ENCODE data around the gene PALM.
"Not testable (repeated sequence)": the region's sequence is repeated elsewhere in the genome, so short reads cannot be mapped to it uniquely, and the experiment has no call there.

The PALM gene

DNA sequence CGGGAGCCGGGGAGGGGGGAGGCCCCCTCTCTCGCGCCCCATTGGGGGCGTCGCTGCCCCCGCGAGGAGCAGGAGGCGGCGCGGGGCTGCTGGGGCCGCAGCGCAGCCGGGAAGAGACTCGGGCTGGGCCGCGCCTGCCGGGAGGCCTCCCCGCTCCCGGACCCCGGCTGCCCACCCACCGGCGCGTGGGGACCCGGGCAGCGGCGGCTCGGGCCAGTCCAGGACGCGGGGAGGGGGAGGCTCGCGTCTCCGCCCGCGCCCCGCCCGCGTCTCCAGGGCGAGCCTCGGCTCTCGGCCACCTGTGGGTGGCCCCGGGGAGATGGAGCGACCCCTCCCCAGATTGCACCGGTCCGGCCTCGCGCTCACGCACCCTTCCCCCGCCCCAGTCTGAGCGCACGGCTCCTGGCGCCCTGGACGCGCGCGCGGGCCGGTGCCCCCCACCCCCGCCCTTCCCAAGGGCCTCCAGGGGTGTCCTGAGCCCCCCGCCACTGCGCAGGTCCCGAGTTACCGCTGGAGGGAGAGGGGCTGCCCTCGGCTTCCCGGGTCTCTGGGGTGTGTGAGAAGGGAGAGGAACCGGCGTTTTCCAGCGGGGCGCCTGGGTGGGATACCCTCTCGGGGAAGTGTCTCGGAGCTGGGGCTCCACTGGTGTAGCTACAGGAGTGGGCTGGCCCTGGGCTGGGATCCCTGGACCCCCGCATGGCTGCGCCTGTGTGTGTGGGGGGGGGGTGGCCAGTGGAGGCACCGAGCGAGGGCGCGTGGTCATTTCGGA is 645 bp downstream of the PALM start:
- DNase-seq, result no peak

DNA sequence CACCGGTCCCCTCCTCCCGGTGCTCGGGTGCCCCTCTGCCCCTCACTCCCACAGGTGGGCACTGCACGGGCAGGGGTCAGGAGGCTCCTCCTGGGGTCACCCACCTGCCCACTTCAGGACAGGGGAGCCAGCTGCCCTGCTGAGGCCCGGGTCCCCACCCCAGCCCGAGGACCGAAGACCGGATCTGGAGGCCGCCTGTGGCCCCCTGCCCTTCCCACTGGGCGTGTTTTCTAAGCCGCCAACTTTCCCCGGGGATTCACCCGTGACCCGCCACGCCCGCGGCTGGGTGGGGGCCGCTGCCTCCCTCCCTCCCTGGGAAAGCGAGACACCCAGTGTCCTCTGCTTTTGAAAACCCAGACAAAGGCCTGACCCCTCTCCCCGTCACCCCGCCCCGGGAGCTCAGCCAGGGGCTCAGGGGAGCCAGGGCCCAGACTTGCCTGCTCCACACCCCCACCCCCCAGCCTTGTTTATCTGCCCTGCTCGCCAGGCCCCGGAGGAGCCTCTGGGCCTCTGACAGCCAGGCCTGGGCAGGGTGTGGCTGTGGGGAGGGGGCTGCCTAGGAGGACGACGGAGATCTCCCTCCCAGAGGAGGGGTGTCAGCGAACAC is 1.3 kb downstream of the PALM start:
- no peak for DNase-seq

DNA sequence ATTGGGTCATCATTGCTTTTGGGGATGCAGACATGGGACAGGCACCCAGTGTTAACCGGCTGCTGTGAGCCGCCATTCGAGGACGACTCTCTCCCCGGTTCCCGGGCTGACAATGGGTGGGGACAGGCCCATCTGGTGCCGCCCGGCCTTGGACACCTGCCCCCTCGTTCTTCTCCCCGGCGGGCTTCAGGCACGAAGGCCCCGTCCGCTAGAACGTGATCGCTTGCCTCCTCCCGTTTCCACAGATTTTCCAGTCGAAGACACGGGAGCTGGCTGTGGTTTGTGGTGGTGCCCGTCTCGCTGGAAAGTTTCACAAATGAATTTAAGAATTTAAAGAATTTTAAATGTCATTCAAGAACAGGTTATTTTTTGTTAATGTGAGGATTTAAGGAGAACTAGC is 2.0 kb downstream of the PALM start:
- no peak for DNase-seq

DNA sequence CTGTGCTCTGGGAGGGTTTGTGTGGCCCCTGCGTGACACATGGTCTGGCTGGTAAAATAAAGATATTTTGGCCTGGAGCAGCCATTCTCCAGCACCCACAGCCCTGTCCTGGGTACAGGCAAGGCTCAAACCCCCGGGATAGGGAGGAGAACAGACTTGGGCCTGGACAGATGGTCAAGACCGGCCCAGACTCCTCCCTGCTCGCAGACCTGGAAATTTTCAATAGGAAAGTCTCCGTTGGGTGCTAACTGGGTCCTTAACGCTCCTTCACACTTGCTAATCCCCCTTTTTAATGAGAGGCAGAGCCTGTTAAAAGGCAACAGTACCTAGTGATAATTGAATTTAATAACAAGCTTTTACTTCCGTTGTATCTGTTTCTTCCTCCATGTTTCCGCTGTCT is 2.5 kb downstream of the PALM start:
- no peak for DNase-seq

DNA sequence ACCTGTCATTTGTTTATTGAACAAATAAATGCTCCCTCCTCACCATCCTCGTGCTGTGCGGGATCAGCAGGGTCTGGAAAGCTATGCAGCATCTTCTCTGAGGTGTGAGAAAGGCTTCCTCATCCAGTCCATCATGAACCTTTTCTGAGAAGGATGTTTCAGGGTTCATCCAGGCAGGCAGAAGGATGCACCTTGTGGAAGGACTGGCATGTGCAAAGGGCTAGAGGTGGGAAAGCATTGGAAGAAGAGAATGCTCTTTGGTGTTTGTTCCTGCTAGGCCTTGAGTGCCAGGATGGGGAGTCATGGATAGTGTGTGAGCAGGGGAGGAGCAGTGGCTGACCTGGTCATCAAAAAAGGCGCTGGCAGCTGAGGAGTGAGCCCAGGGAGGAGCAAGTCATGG is 6.6 kb downstream of the PALM start:
- no peak for DNase-seq

DNA sequence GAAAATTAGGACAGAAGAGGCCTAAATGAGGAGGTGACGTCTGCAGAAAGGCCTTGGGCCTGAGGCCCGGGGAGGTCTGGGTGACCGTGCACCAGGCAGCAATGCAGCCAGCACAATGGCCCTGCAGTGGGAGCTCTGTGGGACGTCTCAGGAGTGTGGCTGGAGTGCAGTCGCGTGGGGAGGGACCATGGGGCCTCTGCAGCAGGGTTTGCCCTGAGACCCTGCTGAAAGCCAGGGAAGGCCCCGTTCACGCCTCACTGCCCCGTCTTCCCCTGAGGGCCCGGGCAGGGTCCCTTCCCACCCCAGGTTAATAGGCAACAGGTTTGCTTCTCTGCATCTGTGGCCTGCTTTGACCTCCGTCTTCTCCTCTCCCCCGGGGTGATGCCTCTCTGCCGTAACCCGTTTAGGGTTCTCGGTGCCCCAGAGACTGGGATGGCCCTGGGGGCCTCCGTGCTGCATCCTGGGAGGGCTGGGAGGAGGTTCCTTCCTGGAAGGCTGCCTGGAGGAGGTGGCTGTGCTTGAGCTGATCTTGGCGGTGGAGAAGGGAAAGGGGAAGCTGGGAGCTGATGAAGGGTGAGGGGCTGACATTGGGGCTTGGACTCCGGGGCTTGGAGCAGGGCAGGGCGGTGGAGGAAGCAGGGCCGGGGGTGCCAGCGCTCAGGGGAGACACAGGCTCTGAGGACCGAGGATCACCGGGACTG is 9.7 kb downstream of the PALM start:
- no peak for DNase-seq

DNA sequence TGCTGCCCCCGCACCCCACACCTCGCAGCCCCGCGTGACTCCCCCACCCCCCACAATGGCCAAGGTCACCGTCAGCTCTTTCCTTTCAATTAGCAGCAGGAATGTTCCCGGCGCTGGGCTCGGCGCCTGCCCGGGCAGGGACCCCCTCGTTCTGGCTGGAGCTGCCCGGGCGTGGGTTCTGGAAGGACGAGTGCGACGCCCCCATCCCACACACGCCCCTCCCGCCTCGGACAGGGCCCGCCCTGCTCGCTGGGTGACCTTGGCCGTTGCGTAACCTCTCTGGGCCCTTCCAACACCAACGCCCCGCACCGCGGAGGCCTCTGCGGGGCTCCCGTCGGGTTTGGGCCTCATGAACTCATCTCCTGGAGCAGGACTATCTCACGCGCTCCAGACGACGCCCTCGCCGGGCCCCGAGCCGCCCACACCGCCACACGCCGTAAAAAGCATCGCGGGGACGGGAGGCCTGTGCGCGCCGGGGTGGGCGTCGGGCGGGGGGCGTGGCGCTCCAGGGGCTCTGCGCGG is 10.3 kb downstream of the PALM start:
- no peak for DNase-seq

DNA sequence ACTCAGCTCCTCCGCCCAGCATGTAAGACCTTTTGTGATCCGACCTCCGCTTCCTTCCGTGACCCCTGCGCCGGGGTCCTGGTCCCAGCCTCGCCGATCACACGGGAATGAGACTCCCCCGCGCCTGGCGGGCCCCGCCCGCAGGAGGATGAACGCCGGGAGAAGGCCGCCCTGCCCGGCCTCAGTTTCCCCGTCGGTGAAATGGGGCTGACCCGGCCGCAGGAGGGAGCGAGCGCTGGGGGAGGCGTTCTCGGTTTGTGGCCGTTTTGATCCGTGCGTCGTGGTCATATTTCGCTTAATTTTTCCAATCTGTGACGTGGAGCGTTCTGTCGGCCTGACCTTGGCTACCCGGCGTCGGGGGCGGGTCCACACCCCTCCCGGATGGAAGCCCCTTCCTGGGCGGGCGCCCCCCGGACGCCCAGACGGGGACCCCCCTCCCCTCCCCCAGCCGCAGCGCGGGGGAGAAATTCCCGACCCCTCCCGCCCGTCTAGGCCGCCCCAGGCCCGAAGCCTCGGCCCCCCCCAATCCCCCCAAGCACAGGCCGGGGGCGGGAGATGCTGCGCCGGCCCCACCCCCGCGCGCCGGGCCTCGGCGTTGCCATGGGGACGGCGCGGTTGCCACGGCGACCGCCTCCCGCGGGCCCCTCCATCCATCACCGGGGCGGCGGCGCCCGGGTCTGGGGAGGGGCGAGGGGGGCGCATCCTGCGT is 11.1 kb downstream of the PALM start:
- no peak for DNase-seq

DNA sequence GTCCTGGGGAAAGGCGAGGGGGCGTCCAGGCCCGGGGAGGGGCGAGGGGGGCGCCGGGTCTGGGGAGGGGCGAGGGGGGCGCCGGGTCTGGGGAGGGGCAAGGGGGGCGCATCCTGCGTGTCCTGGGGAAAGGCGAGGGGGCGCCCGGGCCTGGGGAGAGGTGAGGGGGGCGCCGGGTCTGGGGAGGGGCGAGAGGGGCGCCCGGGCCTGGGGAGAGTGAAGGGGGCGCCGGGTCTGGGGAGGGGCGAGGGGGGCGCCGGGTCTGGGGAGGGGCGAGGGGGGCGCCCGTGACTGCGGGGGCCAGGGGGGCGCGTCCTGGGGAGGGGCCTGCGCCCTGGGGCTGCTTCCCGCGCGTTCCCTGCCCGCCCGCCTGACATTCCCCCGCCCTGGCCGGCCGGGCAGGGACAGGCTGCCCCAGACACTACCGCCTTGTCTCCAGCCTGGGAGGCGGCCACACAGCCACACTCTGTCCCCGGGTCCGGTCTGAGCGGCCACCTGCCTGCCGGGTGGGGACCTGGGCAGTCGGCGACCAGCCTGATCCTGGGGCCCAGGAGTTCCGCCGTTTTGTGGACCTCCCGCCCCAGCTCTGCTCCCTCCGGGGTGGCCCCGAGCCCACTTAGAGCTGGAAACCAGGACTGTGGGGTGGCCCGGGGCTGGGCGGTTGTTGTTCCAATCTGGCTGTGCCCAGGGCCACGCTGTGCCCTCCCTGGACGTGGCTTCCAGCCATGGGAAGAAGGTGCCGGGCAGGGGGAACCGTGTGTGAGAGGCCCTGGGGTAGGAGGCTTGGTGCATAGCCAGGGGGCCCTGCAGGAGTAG is 11.8 kb downstream of the PALM start:
- DNase-seq, result no peak

DNA sequence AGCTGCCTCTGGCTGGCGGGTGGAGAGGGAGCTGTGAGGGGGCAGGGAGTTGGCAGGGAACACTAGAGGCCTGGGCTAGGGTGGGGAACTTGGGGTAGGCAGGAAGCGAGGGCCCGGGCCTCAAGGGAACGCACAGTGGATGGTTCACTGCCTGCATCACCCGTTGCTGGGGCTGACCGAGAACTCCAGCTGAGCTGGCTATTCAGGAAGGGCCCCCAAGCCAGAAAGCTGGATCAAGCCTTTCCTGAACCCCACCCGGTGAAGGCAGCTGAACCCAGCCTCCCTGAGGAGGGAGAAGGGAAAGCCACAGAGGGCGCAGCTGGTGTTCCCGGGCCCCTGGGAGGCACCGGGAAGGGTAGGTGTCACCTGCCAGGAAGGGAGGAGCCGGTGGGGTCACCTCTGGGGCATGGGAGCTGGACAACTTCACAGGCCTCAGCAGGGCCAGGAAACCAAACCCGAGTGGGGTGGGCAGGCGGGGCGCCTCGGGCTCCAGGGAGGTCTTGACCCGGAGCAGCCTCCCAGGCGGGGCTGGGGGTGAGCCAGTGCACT is 13.9 kb downstream of the PALM start:
- no peak for DNase-seq

DNA sequence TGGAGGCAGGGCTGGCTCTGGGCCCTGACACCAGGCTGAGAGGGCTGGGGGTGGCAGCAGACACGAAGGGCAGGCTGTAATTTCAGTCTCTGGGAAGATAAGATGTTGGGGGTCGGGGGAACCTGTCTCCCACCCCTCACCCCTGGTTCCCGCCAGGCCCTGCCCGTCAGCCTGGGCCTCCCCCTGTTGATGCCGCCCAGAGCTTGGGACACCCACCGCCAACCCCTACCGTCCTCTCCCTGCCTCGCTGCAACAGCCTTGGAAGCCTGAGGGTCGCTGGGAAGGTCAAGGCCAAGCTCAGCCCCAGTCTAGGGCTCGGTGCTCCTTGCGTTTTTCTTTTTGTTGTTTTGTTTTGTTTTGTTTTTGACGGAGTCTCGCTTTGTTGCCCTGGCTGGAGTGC is 14.5 kb downstream of the PALM start:
- DNase-seq, result no peak

DNA sequence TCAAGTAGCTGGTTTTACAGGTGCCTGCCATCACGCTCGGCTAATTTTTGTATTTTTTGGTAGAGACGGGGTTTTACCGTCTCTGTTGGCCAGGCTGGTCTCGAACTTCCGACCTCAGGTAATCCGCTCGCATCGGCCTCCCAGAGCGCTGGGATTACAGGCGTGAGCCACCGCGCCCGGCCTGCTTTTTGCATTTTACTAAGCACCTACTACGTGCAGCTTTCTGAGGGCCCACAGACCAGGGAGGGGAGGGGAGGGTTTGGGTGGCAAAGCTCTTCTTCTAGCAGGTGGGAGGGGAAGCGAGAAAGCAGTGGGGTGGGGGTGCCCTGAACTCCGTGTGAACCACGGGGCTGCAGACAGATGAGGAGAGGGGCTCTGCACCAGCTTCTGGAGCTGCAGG is 15.0 kb downstream of the PALM start:
- no peak for DNase-seq

DNA sequence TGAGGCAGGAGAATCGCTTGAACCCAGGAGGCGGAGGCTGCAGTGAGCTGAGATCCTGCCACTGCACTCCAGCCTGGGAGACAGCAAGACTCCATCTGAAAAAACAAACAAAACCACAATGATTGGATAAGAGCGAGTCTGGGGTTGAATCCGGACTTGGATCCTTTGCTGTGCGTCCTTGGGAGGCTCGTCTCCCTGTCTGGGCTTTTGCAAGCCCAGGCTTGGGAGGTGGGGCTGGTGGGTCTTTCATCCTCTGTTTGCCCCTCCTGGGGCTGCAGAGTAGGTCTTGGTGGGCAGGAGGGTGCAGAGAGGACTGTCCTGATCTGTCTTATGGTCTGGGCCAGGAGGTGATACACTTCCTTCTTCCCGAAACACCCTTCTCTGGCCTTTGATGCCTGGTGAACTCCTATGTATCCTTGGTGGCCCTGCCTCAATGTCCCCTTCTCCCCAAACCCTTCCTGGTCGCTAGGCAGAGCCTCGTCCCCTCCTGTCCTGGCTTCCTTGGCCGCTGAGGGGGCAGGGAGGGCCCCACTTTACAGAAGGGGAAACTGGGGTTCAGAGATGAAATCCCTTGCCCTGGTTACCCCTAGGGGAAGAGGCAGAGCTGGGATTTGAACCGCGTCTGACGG is 16.8 kb downstream of the PALM start:
- no peak for DNase-seq

DNA sequence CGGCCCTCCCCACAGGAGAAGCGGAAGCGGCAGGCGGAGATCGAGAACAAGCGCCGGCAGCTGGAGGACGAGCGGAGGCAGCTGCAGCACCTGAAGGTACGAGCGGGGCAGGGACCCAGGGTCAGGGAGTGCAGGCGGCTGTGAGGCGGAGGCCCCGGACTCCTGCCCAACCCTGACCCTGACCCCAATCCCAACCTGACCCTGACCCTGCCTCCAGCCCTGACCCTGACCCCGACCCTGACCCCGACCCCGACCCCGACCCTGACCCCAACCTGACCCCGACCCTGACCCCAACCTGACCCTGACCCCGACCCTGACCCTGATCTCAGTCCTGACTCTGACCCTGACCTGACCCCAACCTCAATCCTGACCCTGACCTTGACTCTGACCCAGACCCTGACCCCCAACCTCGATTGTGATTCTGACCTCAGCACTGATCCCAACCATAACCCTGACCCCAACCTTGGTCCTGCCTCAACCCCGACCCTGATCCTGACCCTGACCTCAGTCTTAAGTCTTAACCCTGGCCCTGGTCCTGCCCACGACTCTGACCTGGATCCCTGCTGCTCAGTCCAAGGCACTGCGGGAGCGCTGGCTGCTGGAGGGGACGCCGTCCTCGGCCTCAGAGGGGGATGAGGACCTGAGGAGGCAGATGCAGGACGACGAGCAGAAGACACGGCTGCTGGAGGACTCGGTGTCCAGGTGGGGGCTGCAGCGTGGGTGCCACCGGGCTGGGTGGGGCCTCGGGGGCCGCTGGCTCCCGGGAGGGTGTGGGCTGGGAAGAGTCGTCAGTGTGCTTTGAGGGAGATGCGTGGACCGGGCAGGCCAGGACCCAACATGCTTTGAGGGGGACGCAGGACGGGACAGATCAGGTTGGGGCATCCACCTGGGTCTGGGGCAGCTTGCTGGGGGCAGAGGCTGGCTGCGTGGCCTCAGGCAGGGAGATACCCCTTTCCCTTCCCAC is 18.5 kb downstream of the PALM start:
- no peak for DNase-seq

DNA sequence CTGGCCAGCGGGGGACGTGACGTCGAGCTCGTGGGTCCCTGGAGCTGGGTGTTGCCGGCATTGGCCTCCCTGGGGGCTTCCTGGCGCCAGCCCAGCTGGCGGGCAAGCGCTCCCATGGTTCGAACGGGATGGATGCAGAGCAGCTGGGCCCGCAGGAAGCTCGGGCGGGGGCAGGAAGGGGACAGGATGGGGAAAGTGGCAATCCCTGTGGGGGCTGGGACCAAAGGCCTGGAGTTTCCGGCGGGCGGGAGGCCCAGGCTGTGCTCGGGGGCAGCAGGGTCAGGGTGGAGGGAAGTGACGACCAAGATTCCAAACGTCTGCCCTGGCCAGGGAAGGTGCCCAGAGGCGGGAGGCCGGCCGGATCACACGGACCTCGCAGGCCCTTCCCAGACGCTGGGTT is 19.3 kb downstream of the PALM start:
- no peak for DNase-seq

DNA sequence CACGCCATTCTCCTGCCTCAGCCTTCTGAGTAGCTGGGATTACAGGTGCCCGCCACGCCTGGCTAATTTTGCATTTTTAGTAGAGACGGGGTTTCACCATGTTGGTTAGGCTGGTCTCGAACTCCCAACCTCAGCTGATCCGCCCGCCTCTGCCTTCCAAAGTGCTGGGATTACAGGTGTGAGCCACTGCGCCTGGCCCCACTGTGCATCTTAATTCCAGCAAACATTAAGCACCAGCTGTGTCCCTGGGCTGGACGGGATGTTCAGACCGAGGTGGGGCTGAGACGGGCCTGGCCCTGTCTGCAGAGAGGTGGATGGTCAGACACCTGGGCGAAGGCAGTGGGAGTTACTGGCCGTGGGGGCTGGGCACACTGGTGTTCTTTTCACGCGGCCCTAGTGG is 20.8 kb downstream of the PALM start:
- DNase-seq, result not testable (repeated sequence)

DNA sequence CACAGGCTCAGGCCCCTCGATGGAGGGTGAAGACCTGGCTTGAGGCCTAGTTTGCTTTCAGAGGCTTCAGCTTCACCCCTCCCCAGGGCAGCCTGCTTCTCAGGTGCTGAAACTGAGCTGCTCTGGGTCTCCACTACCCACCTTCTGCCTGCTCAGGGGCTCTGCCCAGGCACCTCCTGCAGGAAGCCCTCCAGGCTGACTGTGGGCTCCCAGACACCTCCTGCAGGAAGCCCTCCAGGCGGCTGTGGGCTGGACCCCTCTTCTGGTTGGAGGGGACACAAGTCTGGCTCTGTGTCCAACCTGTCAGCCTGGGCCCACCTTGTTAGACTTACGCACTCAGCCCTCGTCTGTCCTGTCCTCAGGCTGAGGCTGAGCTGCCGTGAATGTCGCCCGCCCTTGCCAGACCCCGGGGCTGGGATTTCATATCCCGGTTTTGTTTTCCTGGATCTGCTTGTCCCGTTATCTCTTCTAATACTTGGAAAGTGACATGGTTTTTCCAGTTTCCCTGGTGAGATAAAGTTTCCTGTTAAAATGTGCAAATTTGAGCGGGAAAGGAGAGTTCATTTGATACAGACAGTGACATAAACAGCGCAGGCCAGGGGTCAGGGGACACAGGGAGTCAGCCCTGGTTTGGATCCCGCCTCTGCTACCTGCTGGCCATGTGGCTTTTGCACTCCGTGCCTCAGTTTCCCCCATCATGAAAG is 21.4 kb downstream of the PALM start:
- no peak for DNase-seq

DNA sequence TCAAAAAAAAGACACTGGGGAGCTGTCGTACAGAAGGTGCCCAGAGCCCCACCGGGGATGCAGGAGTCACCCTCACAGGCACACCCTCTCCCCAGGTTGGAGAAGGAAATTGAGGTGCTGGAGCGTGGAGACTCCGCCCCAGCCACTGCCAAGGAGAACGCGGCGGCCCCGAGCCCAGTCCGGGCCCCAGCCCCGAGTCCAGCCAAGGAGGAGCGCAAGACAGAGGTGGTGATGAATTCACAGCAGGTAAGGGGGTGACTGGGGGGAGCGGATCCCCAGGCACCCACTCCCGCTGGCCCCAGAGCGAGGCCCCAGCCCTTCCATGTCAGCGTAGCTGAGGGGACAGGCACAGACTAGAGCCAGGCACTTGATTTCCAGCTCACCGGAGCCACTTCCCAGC is 22.3 kb downstream of the PALM start:
- DNase-seq, result no peak

DNA sequence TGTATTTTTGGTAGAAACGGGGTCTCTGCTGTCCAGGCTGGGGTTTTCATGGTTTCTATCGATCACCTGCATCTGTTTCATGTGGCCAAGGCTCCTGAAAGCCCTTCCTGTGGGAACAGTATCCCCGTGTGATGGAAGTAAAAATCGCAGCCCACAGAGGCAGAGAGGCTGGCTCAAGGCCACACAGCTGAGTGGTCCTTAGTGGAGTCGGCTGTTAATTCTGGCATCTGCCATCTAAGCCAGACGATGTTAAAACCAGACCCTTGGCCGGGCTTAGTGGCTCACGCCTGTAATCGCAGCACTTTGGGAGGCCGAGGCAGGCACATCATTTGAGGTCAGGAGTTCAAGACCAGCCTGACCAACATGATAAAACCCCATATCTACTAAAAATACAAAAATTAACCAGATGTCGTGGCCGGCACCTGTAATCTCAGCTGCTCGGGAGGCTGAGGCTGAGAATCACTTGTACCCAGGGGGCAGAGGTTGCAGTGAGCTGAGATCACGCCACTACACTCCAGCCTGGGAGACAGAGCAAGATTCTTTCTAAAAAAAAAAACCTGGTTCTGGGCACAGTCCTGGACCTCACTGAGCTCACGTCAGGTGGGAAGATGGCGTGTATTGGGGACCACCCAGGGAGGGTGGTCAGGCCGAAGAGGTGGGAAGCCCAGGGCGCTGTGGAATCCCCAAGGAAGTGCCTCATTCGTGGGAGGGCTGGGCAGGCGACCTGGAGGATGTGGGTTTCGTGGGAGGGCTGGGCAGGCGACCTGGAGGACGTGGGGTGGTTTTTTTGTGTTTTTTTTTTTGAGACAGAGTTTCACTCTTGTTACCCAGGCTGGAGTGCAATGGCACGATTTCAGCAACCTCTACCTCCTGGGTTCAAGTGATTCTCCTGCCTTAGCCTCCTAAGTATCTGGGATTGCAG is 23.7 kb downstream of the PALM start:
- DNase-seq, result no peak
